ENCODE results near the gene GRM7. TPM values are rescaled to one million over a fixed set of nuclear protein-coding genes. Genes with fewer than 3 reads are reported as not detected.

GRM7 gene
- total and polyA plus RNA-seq, 9 of the 15 experiments (the other 6 are each of a cell fraction or from before 2014, with no cell fraction given), result not detected

- FAIRE-seq (no peak), DNase-seq (ENCODE audit: extremely low read depth in 1 of 4, low spot score in 3 of 4) (no peak), ATAC-seq (no peak)
- no peaks in the 10 kb centered on the region; the same call in 1 of the 2 replicates for H3K9me3 ChIP-seq (replicated peaks; ENCODE audit: control insufficient read depth, insufficient read depth, low read depth, low read length)
- no peaks in the 10 kb centered on the region for H3K4me1 ChIP-seq (replicated peaks in 1 of 2; ENCODE audit: control insufficient read depth in 2 of 2, insufficient read depth in 2 of 2, low read length in 2 of 2)
- H3K4me3 ChIP-seq, result no peak overlapping the region
- ChIA-PET POLR2A (no interaction called here), CTCF (ENCODE audit: low intra/inter-chr PET ratio) (no interaction called here)
- H3K27ac ChIP-seq (ENCODE audit: extremely low read depth, low read depth, low read length), result no peak overlapping the region
- H2AFZ ChIP-seq (ENCODE audit: low read depth, low read length), result no peak overlapping the region
- no peaks in the 10 kb centered on the region for H3K79me2 ChIP-seq (ENCODE audit: control insufficient read depth, insufficient read depth, low read length)
- intact Hi-C loops (cut with micrococcal nuclease) (no loop called here), in situ Hi-C loops (cut with MboI) (no loop called here)
- BruUV-seq (replicated peaks), result no TSS peak
- H3K36me3 ChIP-seq (ENCODE audit: control insufficient read depth, insufficient read depth, low read length), result no peaks in the 10 kb centered on the region
- no peak overlapping the region for H3K4me2 ChIP-seq (ENCODE audit: insufficient read depth, low read length)
- H4K20me1 ChIP-seq (replicated peaks; ENCODE audit: control insufficient read depth, insufficient read depth, low read length), result no peaks in the 10 kb centered on the region
- H3K27me3 ChIP-seq (ENCODE audit: control insufficient read depth in 2 of 2, insufficient read depth in 2 of 2, low read length in 2 of 2), result no peaks in the 10 kb centered on the region
- 0% methylated on average over 12 of the region's 12 CpGs for WGBS (ENCODE audit: insufficient coverage, low coverage, missing lambda C conversion rate)
- no peaks in the 10 kb centered on the region for H3K9me1 ChIP-seq (ENCODE audit: control insufficient read depth, insufficient read depth, low read length)
- no peak overlapping the region for H3K9ac ChIP-seq (ENCODE audit: insufficient read depth in 1 of 2, low read depth in 2 of 2, low read length in 2 of 2)
- TF ChIP-seq MXI1 (IDR thresholded peaks at IDR 0.05; ENCODE audit: low read depth, low read length) (no peak), SMARCB1 (IDR thresholded peaks at IDR 0.05; ENCODE audit: insufficient read length, low read depth) (no peak), KDM5B (IDR thresholded peaks at IDR 0.05; ENCODE audit: insufficient replicate concordance, low read depth, low read length) (no peak), MBD2 (IDR thresholded peaks at IDR 0.05; ENCODE audit: borderline replicate concordance, low read depth) (no peak), GTF2F1 (IDR thresholded peaks at IDR 0.05; ENCODE audit: low read depth, low read length) (no peak), TSC22D4 (tag; IDR thresholded peaks at IDR 0.05) (no peak), CUX1 (CRISPR knock-in tag; IDR thresholded peaks at IDR 0.05) (no peak), HCFC1 (IDR thresholded peaks at IDR 0.05; ENCODE audit: low read depth, low read length) (no peak)
Measured at GRCh38 chr3:7740458-7740857, 879.5 kb downstream of the GRM7 start.

All from K562 (cell line).